ENCODE measurements around the gene HMGCL. TPM values are rescaled to one million over a fixed set of nuclear protein-coding genes. Genes with fewer than 3 reads are reported as not detected.
A peak's percentile ranks its signal among the peaks of the same experiment; 100 is the strongest.
"Not testable (repeated sequence)": the region's sequence is repeated elsewhere in the genome, so short reads cannot be mapped to it uniquely, and the experiment has no call there.

HMGCL gene
- total RNA-seq, 6 donors from 2014 or later: 27.5 to 53.3 (median 36.5) TPM

- ATAC-seq (ENCODE audit: low FRiP score in 2 of 2): no peak
These were observed 28.6 kb downstream of the HMGCL start for GRCh38 chr1:23796466-23797271.

DNA sequence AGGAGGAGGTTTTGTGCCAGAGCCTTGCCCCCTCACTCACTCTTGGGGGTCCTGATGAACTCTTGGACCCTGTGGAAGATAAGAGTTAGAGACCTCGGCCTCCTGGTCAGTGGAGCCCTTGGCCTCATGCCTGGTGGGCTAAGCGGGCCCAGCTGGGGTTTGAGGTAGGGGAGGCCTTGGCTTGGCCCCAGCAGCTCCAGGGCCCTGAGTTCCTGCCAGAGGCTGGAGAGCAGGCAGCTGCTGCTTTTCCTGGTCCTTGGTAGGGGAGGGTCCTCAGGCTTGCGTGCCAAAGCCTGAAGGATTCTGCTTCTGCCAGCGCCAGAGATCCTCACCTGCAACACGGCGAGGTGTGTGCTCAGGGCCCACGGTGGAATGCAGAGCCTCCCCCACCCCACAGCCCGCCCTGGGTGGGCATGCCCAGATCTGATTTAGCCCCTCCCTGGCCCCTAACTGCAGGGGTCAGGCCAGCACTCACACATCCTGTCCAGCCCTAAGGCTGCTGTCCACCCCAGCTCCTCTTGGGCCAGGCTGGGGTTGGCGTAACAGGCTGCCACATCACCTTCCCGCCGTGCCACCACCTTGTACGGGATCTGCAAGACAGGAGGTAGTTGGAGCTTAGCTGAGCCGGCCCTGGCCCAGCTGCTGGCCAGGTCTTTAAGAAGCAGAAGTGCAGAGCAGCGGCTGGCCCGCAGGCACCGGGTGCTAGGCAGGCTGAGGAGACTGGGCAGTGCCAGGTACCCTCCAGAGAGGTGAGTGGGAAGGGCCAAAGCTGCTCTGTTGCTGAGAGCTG, 29.4 kb downstream of the HMGCL start:
- no peak for ATAC-seq (ENCODE audit: low FRiP score in 2 of 2)
- Histone ChIP-seq H3K9me3 (no peaks in the 10 kb centered on the region), H3K27me3 (no peaks in the 10 kb centered on the region), H3K4me3 (no peak overlapping the region), H3K27ac (peak overlapping the region in 2 of 4 donors; percentile 0 to 40), H3K36me3 (peaks cover 9 to 55% (median 37%) of the 10 kb centered on the region in 4 donors), H3K4me1 (peaks cover 35 to 69% (median 41%) of the 10 kb centered on the region in 4 donors)
- WGBS, 2 donors: 52 to 84% methylated on average over 8 to 10 of the region's 16 CpGs
- TF ChIP-seq POLR2A (IDR thresholded peaks at IDR 0.05) (no peak), POLR2AphosphoS5 (IDR thresholded peaks at IDR 0.05) (no peak), EP300 (IDR thresholded peaks at IDR 0.05) (no peak)
- TF ChIP-seq, protein P1, sequence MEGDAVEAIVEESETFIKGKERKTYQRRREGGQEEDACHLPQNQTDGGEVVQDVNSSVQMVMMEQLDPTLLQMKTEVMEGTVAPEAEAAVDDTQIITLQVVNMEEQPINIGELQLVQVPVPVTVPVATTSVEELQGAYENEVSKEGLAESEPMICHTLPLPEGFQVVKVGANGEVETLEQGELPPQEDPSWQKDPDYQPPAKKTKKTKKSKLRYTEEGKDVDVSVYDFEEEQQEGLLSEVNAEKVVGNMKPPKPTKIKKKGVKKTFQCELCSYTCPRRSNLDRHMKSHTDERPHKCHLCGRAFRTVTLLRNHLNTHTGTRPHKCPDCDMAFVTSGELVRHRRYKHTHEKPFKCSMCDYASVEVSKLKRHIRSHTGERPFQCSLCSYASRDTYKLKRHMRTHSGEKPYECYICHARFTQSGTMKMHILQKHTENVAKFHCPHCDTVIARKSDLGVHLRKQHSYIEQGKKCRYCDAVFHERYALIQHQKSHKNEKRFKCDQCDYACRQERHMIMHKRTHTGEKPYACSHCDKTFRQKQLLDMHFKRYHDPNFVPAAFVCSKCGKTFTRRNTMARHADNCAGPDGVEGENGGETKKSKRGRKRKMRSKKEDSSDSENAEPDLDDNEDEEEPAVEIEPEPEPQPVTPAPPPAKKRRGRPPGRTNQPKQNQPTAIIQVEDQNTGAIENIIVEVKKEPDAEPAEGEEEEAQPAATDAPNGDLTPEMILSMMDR (IDR thresholded peaks at IDR 0.05): no peak
- DNase-seq: peak in 1 of 2 donors; percentile 79

More at GRCh38 chr1:23796466-23797271, 28.6 kb downstream of the HMGCL start:
- no peaks in the 10 kb centered on the region for H3K27me3 ChIP-seq
- H3K36me3 ChIP-seq: peaks cover 9 to 55% (median 37%) of the 10 kb centered on the region in 4 donors
- WGBS, 2 donors: 69 to 71% methylated on average over 10 to 17 of the region's 17 CpGs
- H3K4me3 ChIP-seq: no peak overlapping the region
- H3K9me3 ChIP-seq: no peaks in the 10 kb centered on the region
- TF ChIP-seq EP300 (IDR thresholded peaks at IDR 0.05): no peak
- no peak for TF ChIP-seq POLR2AphosphoS5 (IDR thresholded peaks at IDR 0.05)
- TF ChIP-seq, protein P1 (IDR thresholded peaks at IDR 0.05): no peak
- TF ChIP-seq POLR2A (IDR thresholded peaks at IDR 0.05): no peak
- H3K27ac ChIP-seq: peak overlapping the region in 2 of 4 donors; percentile 0 to 40
- DNase-seq: no peak
- peaks cover 41 to 74% (median 46%) of the 10 kb centered on the region in 4 donors for H3K4me1 ChIP-seq

- 82 to 97% methylated on average over 4 to 7 of the region's 9 CpGs for WGBS, 2 donors
- H3K36me3 ChIP-seq: peaks cover 9 to 55% (median 37%) of the 10 kb centered on the region in 4 donors
- not testable (repeated sequence) for H3K27me3 ChIP-seq; H3K9me3 ChIP-seq; H3K4me3 ChIP-seq; ATAC-seq (ENCODE audit: low FRiP score in 2 of 2)
- peaks cover 39 to 69% (median 47%) of the 10 kb centered on the region in 4 donors for H3K4me1 ChIP-seq
- DNase-seq: peak in 1 of 2 donors; percentile 50
- peak overlapping the region in 1 of 4 donors; percentile 16 for H3K27ac ChIP-seq
These were observed 30.5 kb downstream of the HMGCL start for GRCh38 chr1:23794732-23795182.

GRCh38 chr1:23793861-23794731, 31.1 kb downstream of the HMGCL start:
- Histone ChIP-seq H3K36me3 (peaks cover 9 to 55% (median 37%) of the 10 kb centered on the region in 4 donors), H3K27ac (peak overlapping the region in 3 of 4 donors; percentile 26 to 30 (median 27)), H3K9me3 (no peaks in the 10 kb centered on the region), H3K4me3 (no peak overlapping the region), H3K27me3 (no peaks in the 10 kb centered on the region), H3K4me1 (peaks cover 32 to 63% (median 41%) of the 10 kb centered on the region in 4 donors)
- 63 to 77% methylated on average over 9 to 17 of the region's 21 CpGs for WGBS, 2 donors
- ATAC-seq (ENCODE audit: low FRiP score in 2 of 2) (no peak), DNase-seq (peak in 1 of 2 donors; percentile 75)
- TF ChIP-seq POLR2A (IDR thresholded peaks at IDR 0.05) (no peak), EP300 (IDR thresholded peaks at IDR 0.05) (no peak), POLR2AphosphoS5 (IDR thresholded peaks at IDR 0.05) (no peak)
- TF ChIP-seq, protein P1 (IDR thresholded peaks at IDR 0.05): no peak
